Natural killer cell (primary cell): ENCODE results near the gene LAG3. TPM values are rescaled to one million over a fixed set of nuclear protein-coding genes. Genes with fewer than 3 reads are reported as not detected.
A peak's percentile ranks its signal among the peaks of the same experiment; 100 is the strongest.

Experiments used
- ATAC-seq, 3 donors: fragments of 150-1000 bp in 2 of 3; fragments of 200-7000 bp in 1 of 3; cut with Tn5 transposase; 1 replicate in 1 of 3; 2 replicates in 2 of 3; pipeline ENCODE4 v1.10.0; 2021; ENCODE audit warnings: mild to moderate bottlenecking in 2 of 3, moderate library complexity in 2 of 3
- DNase-seq, 2 donors: peaks; one replicate each; pipeline versions ENCODE4 v3.0.0 to v3.0.0-alpha.2; 2013 to 2021; ENCODE audit warnings: mixed read lengths in 1 of 2
- H3K27ac ChIP-seq: one replicate; pipeline ENCODE4 v1.5.1; 2013; ENCODE audit warnings: mild to moderate bottlenecking, low read length
- H3K27me3 ChIP-seq: one replicate; pipeline ENCODE4 v1.6.1; 2013; ENCODE audit warnings: low read length; ENCODE audit not compliant: control insufficient read depth, insufficient read depth
- H3K36me3 ChIP-seq: one replicate; pipeline ENCODE4 v1.6.1; 2013; ENCODE audit warnings: low read length; ENCODE audit not compliant: control insufficient read depth, insufficient read depth
- H3K4me1 ChIP-seq: one replicate; pipeline ENCODE4 v1.6.1; 2013; ENCODE audit warnings: low read length; ENCODE audit not compliant: control insufficient read depth, insufficient read depth
- H3K4me3 ChIP-seq: one replicate; pipeline ENCODE4 v1.5.1; 2013; ENCODE audit warnings: low read length
- H3K9me3 ChIP-seq: one replicate; pipeline ENCODE4 v1.6.1; 2013; ENCODE audit warnings: low read length; ENCODE audit not compliant: control insufficient read depth, insufficient read depth
- H3K27ac Mint-ChIP-seq, 2 donors: one replicate each; pipeline ENCODE4 v1.8.0; 2022; ENCODE audit warnings: mild to moderate bottlenecking in 2 of 2, mixed read lengths in 2 of 2, moderate library complexity in 1 of 2
- H3K27me3 Mint-ChIP-seq, 2 donors: one replicate each; pipeline ENCODE4 v1.8.0; 2022; ENCODE audit warnings: low read depth in 2 of 2, mixed read lengths in 2 of 2
- H3K36me3 Mint-ChIP-seq: one replicate; pipeline ENCODE4 v1.8.0; 2022; ENCODE audit warnings: mixed read lengths
- H3K4me1 Mint-ChIP-seq, 2 donors: one replicate each; pipeline ENCODE4 v1.8.0; 2022; ENCODE audit warnings: mixed read lengths in 2 of 2
- H3K4me3 Mint-ChIP-seq: one replicate; pipeline ENCODE4 v1.8.0; 2022; ENCODE audit warnings: mild to moderate bottlenecking, moderate library complexity, mixed read lengths
- H3K9me3 Mint-ChIP-seq, 2 donors: one replicate each; pipeline ENCODE4 v1.8.0; 2022; ENCODE audit warnings: mixed read lengths in 2 of 2
- WGBS: methylation state at CpG from one replicate; pipeline ENCODE4 v1.1.7; 2013; ENCODE audit warnings: missing lambda C conversion rate; ENCODE audit not compliant: insufficient coverage; 5-methylcytosine and 5-hydroxymethylcytosine counted together
- intact Hi-C: fragments of 100-400 bp; cut with micrococcal nuclease; formaldehyde crosslinking; loops from one replicate; pipeline ENCODE4 v1.14.2; 2022
- total RNA-seq, 4 donors: library from RNA; stranded (reverse); fragments of 120-200 nt in 1 of 4; gene quantifications; one replicate each; pipeline versions ENCODE4 v1.2.3 to v1.2.4, GENCODE V29; 2013 to 2022
- TF ChIP-seq, protein P1 (sequence below): fragments of 200-600 bp; IDR thresholded peaks from one replicate; pipeline ENCODE4 v1.8.0; 2022; ENCODE audit warnings: antibody characterized with exemption

LAG3 gene
- total RNA-seq, 3 donors from 2014 or later (not counting 1 experiment from before 2014, with no cell fraction given): 0.36 to 7.6 (median 0.78) TPM

DNA sequence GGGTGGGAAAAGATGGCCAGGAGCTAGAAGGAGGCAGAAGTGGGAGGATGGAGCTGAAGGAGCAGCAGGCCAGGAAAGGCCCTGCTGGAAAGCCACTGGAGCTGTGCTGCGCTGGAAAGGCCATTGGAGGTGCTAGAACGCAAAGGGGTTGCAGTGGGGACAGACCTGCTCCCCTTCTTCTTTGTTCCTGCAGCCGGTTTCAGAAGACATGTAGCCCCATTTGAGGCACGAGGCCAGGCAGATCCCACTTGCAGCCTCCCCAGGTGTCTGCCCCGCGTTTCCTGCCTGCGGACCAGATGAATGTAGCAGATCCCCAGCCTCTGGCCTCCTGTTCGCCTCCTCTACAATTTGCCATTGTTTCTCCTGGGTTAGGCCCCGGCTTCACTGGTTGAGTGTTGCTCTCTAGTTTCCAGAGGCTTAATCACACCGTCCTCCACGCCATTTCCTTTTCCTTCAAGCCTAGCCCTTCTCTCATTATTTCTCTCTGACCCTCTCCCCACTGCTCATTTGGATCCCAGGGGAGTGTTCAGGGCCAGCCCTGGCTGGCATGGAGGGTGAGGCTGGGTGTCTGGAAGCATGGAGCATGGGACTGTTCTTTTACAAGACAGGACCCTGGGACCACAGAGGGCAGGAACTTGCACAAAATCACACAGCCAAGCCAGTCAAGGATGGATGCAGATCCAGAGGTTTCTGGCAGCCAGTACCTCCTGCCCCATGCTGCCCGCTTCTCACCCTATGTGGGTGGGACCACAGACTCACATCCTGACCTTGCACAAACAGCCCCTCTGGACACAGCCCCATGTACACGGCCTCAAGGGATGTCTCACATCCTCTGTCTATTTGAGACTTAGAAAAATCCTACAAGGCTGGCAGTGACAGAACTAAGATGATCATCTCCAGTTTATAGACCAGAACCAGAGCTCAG lies 47.0 kb downstream of the LAG3 start:
- H3K36me3 Mint-ChIP-seq: no peaks in the 10 kb centered on the region
- intact Hi-C loops: no loop called here
- 90% methylated on average over 13 of the region's 13 CpGs for WGBS
- no peaks in the 10 kb centered on the region for H3K36me3 ChIP-seq
- no peak overlapping the region for H3K27ac Mint-ChIP-seq
- H3K4me3 ChIP-seq: no peak overlapping the region
- H3K9me3 ChIP-seq: no peaks in the 10 kb centered on the region
- H3K27ac ChIP-seq: no peak overlapping the region
- DNase-seq: no peak
- H3K9me3 Mint-ChIP-seq: no peaks in the 10 kb centered on the region
- H3K4me1 Mint-ChIP-seq: peaks cover 0 to 6% of the 10 kb centered on the region in 2 donors
- TF ChIP-seq, protein P1, sequence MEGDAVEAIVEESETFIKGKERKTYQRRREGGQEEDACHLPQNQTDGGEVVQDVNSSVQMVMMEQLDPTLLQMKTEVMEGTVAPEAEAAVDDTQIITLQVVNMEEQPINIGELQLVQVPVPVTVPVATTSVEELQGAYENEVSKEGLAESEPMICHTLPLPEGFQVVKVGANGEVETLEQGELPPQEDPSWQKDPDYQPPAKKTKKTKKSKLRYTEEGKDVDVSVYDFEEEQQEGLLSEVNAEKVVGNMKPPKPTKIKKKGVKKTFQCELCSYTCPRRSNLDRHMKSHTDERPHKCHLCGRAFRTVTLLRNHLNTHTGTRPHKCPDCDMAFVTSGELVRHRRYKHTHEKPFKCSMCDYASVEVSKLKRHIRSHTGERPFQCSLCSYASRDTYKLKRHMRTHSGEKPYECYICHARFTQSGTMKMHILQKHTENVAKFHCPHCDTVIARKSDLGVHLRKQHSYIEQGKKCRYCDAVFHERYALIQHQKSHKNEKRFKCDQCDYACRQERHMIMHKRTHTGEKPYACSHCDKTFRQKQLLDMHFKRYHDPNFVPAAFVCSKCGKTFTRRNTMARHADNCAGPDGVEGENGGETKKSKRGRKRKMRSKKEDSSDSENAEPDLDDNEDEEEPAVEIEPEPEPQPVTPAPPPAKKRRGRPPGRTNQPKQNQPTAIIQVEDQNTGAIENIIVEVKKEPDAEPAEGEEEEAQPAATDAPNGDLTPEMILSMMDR: no peak
- H3K27me3 ChIP-seq: peaks cover 8% of the 10 kb centered on the region
- no peak for ATAC-seq
- H3K4me3 Mint-ChIP-seq: no peak overlapping the region
- peaks cover 11% of the 10 kb centered on the region for H3K4me1 ChIP-seq
- H3K27me3 Mint-ChIP-seq: peaks cover 12 to 34% of the 10 kb centered on the region in 2 donors

DNA sequence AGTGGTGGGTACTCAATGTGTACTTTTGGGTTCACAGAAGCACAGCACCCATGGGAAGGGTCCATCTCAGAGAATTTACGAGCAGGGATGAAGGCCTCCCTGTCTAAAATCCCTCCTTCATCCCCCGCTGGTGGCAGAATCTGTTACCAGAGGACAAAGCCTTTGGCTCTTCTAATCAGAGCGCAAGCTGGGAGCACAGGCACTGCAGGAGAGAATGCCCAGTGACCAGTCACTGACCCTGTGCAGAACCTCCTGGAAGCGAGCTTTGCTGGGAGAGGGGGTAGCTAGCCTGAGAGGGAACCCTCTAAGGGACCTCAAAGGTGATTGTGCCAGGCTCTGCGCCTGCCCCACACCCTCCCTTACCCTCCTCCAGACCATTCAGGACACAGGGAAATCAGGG lies 47.8 kb downstream of the LAG3 start:
- Mint-ChIP-seq H3K4me3 (no peak overlapping the region), H3K36me3 (no peaks in the 10 kb centered on the region), H3K27me3 (peaks cover 20 to 40% of the 10 kb centered on the region in 2 donors), H3K27ac (no peak overlapping the region), H3K9me3 (no peaks in the 10 kb centered on the region), H3K4me1 (peaks cover 0 to 8% of the 10 kb centered on the region in 2 donors)
- H3K27me3 ChIP-seq: peaks cover 13% of the 10 kb centered on the region
- H3K9me3 ChIP-seq: no peaks in the 10 kb centered on the region
- intact Hi-C loops: no loop called here
- H3K4me1 ChIP-seq: peaks cover 11% of the 10 kb centered on the region
- H3K27ac ChIP-seq: no peak overlapping the region
- DNase-seq (no peak), ATAC-seq (no peak)
- WGBS: 96% methylated on average over 5 of the region's 5 CpGs
- no peak overlapping the region for H3K4me3 ChIP-seq
- TF ChIP-seq, protein P1: no peak
- H3K36me3 ChIP-seq: no peaks in the 10 kb centered on the region

DNA sequence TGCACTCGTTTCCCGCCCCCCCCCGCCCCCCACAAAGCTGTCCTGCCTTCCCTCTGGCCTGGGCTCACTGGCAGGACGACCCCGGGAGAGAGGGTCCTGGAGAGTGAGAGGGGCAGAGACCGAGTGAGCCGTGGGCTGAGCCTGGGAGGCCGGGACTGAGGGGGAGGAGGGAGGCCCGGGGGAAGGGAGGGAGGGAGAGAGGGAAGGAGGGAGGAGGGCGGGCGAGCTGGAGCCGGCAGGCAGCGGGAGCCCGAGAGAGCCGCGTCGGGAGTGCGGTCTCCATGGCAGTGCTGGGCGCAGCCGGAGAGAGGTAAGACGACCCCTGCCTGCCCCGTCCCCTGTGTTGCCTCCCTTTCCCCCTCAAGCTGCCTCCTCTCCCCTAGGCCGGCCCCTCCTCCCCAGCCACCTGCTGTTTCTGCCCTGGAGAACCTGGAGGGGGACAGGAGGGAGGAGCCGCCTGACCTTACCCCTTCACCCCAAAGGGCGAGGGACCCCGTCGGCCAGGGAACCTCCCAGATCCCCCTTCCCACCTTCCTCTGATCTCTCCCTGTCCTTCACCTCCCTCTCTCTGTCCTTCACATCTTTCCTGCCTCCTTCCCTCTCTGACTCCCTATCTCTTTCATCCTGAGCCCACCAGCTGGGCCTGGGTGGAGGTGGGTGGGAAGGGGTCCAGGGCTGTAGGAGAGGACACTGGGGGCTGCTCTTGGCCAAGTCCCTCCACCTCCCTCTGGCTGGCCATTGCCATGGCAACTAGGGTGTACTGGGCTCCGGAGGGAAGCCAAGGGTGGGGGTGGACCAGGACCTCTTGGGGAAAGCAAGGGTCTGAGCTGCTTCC lies 49.5 kb downstream of the LAG3 start, which contains the start of gene GPR162:
Gene GPR162, plus strand, starts transcription at position 231 of the 835 bp plus-strand sequence. CDS start 2,078 bp downstream, outside the sequence.
- Histone ChIP-seq H3K27me3 (peaks cover 28% of the 10 kb centered on the region), H3K36me3 (no peaks in the 10 kb centered on the region), H3K4me1 (peaks cover 14% of the 10 kb centered on the region), H3K4me3 (no peak within 1 kb of the TSS), H3K9me3 (no peaks in the 10 kb centered on the region), H3K27ac (no peak within 1 kb of the TSS)
- 2% methylated on average over 25 of the region's 28 CpGs for WGBS
- Mint-ChIP-seq H3K9me3 (no peaks in the 10 kb centered on the region), H3K4me3 (peak within 1 kb of the TSS; percentile 39), H3K27ac (no peak within 1 kb of the TSS), H3K36me3 (no peaks in the 10 kb centered on the region), H3K4me1 (peaks cover 0 to 15% of the 10 kb centered on the region in 2 donors), H3K27me3 (peaks cover 36 to 54% of the 10 kb centered on the region in 2 donors)
- ATAC-seq (no peak), DNase-seq (peak in 1 of 2 donors; percentile 33)
- TF ChIP-seq, protein P1: no peak
- intact Hi-C loops: no loop called here
